GM12892 (cell line): ENCODE measurements around the gene FKBP11.

Experiments
- POLR2A ChIP-seq: IDR thresholded peaks from 2 replicates; pipeline ENCODE4 v1.6.1; 2011; ENCODE audit warnings: low read depth, low read length, control low read depth
- POLR2AphosphoS5 ChIP-seq: IDR thresholded peaks from 2 replicates; pipeline ENCODE4 v1.6.1; 2011; ENCODE audit warnings: low read depth, low read length, control low read depth

DNA sequence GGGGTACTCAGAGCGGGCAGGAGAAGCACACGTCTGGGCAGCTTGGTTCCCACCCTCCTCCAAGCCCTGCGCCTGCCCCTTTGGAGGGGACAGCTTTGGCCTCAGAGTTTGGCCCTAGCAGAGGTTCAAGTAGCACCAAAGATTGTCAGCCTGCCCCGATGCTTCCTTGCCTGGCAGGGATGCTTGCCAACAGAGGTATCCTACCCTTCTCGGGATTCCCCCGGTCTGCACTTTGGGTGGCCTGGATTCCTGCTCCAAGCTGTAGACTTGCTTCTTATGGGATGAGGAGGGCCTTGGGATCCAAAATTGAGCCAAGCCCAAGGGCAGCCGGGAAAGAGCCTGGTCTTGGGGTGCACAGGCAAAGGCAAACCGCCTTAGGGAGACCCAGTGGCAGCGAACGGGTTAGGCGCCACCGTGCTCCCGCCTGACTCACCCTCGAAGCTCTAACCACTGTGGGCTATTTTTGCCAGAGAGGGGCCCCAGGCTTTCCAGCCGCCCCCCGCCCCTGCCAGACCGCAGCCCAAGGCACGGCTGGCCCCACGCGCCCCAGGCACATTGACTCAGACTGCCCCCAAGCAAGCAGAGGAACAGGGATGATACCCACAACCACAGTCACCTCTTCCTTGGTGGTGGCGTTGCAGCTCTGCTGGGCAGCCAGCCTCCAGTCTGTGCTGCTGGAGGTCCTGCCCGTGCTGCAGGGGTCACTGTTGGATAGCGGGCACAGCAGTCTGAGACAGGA lies 47.1 kb upstream of the FKBP11 start:
- TF ChIP-seq POLR2A (no peak), POLR2AphosphoS5 (no peak)
